ENCODE measurements around the gene SDCBP2.

DNA sequence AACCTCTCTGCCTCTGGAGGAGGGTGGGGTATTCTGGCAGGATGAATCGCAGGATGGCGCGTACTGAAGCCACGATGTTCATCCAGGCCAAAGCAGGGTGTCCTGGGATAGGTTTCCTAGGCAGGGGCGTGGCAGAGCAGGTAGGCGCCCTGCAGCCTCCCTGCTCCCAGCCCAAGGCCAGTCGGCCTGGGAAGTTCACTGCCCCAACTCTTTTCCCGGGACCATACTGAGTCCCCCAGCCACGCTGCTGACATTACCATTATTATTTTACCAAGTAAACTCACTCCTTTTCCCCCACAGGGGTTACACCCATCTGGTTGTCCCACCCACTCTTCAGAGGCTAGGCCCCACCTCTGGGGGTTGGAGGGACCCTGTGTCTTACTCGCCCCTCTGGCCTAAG lies 21.8 kb downstream of the SDCBP2 start:
- TF ChIP-seq SP1 (IDR thresholded peaks at IDR 0.05; ENCODE audit: low read depth, low read length) (no peak), MAFK (IDR thresholded peaks at IDR 0.05; ENCODE audit: low read depth, low read length) (no peak), MAX (IDR thresholded peaks at IDR 0.05) (no peak)
- TF ChIP-seq, protein P1, sequence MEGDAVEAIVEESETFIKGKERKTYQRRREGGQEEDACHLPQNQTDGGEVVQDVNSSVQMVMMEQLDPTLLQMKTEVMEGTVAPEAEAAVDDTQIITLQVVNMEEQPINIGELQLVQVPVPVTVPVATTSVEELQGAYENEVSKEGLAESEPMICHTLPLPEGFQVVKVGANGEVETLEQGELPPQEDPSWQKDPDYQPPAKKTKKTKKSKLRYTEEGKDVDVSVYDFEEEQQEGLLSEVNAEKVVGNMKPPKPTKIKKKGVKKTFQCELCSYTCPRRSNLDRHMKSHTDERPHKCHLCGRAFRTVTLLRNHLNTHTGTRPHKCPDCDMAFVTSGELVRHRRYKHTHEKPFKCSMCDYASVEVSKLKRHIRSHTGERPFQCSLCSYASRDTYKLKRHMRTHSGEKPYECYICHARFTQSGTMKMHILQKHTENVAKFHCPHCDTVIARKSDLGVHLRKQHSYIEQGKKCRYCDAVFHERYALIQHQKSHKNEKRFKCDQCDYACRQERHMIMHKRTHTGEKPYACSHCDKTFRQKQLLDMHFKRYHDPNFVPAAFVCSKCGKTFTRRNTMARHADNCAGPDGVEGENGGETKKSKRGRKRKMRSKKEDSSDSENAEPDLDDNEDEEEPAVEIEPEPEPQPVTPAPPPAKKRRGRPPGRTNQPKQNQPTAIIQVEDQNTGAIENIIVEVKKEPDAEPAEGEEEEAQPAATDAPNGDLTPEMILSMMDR (IDR thresholded peaks at IDR 0.05; ENCODE audit: control extremely low read depth in 1 of 3, insufficient read depth in 1 of 3, low read depth in 1 of 3, low read length in 3 of 3), result no peak

Data from H1 (cell line).